OCI-LY7 (cell line): ENCODE results near the gene KATNIP.

Experiments
- EZH2phosphoT487 ChIP-seq: fragments of 200-600 bp; sonication (generic); IDR thresholded peaks from 2 replicates; pipeline ENCODE4 v1.6.1; 2018; ENCODE audit warnings: low read depth, borderline replicate concordance, mild to moderate bottlenecking, mixed run types, antibody characterized with exemption, low read length, moderate library complexity, mixed read lengths
- TF ChIP-seq, protein P1 (sequence below): fragments of 200-600 bp; sonication (generic); conservative IDR thresholded peaks from 2 replicates; pipeline ENCODE4 v1.5.1; 2014; ENCODE audit warnings: mild to moderate bottlenecking, antibody characterized with exemption, low read length, moderate library complexity, mixed read lengths

DNA sequence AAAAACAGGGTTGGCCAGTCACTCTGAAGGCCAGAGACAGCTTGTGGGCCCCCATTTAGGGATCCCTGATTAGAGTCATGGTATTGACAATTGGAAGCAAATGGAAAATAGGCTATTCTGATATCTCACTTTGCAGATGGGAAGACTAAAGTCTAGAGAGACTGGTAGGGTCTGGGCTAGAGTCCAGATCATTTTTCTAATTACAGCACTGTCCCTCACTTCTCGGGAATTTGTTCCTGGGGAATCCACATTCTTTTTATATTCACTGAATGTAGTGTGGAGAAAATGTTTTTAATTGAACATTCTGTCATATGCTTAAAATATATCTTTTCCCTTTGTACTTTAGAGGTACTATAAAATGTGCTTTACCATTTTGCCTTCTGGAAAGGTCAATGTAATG, 1.1 kb downstream of the KATNIP start:
- TF ChIP-seq, protein P1, sequence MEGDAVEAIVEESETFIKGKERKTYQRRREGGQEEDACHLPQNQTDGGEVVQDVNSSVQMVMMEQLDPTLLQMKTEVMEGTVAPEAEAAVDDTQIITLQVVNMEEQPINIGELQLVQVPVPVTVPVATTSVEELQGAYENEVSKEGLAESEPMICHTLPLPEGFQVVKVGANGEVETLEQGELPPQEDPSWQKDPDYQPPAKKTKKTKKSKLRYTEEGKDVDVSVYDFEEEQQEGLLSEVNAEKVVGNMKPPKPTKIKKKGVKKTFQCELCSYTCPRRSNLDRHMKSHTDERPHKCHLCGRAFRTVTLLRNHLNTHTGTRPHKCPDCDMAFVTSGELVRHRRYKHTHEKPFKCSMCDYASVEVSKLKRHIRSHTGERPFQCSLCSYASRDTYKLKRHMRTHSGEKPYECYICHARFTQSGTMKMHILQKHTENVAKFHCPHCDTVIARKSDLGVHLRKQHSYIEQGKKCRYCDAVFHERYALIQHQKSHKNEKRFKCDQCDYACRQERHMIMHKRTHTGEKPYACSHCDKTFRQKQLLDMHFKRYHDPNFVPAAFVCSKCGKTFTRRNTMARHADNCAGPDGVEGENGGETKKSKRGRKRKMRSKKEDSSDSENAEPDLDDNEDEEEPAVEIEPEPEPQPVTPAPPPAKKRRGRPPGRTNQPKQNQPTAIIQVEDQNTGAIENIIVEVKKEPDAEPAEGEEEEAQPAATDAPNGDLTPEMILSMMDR, result no peak
- no peak for TF ChIP-seq EZH2phosphoT487
